HG03045 (cell line): ENCODE measurements around the gene SGCD.

Experiments used
- ATAC-seq: cut with Tn5 transposase; IDR thresholded peaks from one replicate; pipeline ENCODE4 v1.9.1; 2021; ENCODE audit warnings: mild to moderate bottlenecking, moderate library complexity; ENCODE audit not compliant: unreplicated experiment

SGCD gene

GRCh38 chr5:156682971-156683370, 356.0 kb downstream of the SGCD start:
- no peak for ATAC-seq

DNA sequence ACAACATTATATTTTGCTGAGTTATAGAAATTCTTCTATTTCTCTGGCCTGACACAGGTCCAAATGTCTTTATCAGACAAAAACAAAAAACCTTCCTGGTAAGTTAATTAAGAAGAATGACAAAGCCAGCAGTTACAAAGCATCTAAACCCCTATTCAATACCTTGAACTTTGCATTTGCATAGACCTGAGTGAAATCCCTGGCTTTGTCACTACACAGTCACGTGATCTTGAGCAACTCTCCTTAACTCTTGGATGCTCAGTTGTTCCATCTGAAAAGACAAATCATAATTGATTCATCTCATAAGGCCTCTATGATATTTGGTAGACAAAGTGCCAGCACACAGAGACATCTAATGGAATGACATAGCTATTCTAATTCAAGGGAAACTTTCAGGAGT, 356.5 kb downstream of the SGCD start:
- ATAC-seq: no peak

GRCh38 chr5:156684216-156684615, 357.3 kb downstream of the SGCD start:
- ATAC-seq: no peak

GRCh38 chr5:156685481-156685880, 358.5 kb downstream of the SGCD start:
- no peak for ATAC-seq

- no peak for ATAC-seq
Observed at GRCh38 chr5:156686380-156686779, 359.4 kb downstream of the SGCD start.

DNA sequence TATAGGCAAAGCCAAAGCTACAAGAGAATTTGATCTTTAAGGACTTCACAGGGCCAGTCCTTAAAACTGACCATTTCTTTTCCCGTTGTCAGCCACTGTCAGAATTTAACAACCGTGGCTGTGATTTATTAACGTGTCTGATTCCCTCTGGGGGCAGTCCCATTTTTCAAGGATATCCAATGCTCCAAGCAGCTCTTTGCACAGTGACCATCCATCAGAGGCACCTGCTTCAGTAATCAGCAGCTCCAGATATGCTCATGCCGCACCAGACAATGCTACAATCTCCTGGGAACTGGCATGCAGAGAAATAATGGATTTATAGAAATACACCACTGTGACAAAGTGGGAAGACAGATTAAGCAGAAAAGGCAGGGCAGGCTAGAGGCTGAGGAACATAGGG, 359.8 kb downstream of the SGCD start:
- ATAC-seq: no peak

DNA sequence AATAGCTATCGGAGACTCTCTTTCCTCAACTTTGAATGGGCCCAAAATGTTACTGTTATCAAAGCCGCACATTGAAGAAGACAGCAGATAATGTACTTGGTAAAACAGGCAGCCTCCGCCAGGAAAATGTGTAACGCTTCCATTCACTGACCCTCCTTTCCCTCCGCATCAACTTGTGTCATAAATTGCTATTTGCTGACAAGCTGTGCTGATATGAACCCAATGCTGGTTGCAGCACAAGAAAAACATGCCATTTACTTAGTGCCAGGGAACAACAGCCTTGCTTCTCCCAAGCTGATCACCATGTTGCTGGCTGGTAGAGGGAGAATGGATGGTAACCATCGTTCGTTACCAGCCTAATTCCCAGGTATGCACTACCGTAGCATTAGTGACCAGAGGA, 360.6 kb downstream of the SGCD start:
- ATAC-seq: no peak

GRCh38 chr5:156691572-156691971, 364.6 kb downstream of the SGCD start:
- ATAC-seq: no peak

DNA sequence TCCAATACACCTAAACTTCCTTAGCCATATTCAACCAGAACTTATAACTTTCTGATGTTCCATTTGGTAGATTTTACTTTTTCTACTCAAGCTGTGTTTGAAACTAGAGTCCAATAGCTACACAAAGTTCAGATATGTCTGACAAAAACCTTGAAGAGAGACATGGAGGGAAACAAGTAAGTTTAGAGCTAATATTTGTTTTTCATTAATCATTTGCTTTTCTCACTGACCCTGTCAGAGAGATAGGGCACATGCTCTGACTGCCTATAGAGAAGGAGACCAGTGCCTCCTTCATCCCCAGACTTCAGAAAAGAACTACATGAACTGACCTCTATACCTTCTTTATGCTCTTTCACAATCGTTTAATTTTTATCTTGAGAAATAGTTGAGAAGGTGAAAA, 366.1 kb downstream of the SGCD start:
- ATAC-seq: no peak

DNA sequence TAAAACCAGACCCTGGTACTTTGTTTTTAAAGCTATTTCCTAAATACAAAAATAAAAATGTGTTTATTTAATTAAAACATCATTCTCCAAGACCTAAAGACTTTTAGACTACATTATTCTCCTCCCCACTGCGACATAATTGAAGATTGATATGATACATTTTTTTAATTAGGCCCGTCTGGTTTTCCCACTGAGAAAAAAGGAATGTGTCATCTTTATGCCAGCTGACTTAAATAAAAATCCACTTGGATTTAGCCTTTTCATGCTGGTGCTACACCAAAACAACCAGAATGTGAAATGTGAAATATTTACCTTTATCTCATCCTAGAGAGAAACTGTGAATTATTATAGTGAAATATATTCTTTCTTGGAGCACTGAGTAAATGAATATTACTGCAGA, 367.6 kb downstream of the SGCD start:
- no peak for ATAC-seq

GRCh38 chr5:156695774-156696173, 368.8 kb downstream of the SGCD start:
- ATAC-seq: no peak

DNA sequence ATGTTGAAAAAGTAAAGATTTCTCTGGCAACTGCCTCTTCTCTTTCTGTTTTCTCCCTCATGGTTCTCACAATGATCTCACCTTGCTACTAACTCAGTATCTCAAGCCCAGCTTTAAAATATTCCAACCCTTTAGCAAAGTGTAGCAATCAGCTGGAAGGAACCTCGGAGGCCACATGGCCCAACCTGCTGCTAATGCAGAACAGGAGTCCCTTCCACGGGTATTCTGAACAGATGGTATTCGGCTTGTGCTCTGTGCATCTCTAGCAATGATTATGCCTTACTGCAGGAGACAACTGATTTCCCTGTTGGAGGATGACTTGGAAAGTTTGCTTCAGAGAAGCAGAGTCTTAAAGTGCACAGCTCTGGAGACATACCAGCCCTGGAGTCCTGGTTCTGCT, 371.4 kb downstream of the SGCD start:
- ATAC-seq: no peak

DNA sequence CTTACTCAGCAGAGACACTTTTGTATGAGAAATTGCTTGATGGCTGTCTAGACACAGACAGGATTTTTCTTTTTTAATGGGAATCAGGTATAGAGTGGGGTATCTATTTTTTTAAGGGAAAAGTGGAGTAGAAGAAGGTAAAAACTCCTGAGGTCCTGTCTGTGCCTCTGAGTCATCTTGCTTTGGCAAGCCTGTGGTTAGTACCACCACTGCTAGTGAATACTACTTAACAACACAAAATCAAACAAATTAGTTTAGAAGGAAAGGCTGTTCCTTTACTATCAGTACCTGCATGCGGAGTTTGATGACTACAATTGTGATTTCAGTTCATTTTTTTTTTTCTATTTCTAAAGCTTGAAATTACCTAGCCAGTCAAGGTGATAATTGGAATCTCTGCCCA, 372.2 kb downstream of the SGCD start:
- no peak for ATAC-seq

- ATAC-seq: no peak
Observed at GRCh38 chr5:156704139-156704538, 377.2 kb downstream of the SGCD start.

DNA sequence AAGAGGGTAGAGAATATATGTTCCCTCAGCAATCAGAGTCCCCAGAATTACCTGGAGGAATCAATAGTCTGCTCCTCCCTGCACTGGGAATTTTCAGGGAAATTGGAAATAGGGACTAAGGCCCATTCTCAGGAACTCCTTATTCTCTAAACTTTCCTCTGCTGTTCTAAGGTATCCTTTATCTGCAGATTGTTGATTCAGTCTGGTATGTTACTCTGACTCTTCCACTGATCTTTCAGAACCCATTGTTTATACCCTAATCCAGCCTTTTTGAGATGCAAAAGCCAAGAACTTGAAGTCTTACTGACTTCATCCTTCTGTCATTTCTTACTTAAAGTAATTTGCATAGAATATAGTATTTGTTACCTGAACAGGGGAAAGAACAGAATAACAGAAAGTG, 379.7 kb downstream of the SGCD start:
- ATAC-seq: no peak

DNA sequence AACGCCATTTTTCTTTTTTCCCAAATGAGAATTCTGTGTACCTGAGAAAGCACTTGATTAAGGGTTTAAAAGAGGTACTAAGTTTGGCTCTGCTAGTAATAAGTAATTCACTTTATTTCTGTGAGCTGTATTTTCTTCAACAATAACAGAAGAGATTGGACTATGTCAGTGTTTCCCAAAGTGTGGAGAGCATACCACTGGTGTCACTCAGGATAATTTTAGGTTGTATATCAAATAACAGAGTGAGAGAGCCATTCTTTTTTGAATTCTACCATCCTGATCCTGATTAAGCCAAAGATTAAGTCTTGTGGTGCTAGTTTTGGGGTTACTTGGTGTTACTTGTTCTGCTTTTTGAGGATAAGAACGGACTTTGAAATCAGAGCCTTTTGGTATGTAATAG, 380.8 kb downstream of the SGCD start:
- no peak for ATAC-seq

- ATAC-seq: no peak
Observed at GRCh38 chr5:156715287-156715686, 388.3 kb downstream of the SGCD start.

DNA sequence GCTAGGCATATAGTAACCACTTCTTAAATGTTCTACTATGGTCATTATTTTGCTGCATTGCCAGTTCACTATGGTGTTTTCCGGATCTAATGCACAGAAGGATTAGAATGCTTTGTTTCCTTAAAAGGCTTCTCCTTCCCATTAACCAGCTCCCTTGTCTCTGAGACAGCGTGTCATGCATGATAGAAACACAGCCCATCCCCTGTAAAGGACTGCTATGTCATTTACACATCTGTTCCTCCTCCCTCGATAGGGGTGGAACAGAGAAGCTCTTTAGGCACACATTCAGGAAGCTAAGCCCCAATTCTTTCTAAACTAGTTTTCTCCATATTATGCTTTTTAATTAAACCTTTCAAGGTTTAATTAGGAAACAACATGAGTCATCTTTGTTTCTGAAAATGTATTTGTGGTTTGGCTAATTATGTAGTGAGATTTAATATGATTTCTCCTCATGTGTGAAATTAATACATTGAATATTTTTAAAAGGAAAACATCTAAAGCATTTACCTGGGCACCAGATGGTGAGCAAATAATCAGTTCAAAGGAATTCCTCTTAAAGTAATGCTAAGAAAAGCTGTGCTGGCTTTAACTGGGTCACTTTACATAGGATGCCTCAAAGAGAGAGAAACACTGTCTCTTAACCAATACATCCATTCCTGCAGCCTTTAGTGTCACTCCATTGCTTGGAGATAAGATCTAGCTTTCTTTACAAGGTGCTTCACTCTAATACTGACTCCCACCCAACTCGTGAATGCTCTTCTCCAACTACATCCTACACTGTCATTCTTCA, 389.8 kb downstream of the SGCD start:
- ATAC-seq: no peak

DNA sequence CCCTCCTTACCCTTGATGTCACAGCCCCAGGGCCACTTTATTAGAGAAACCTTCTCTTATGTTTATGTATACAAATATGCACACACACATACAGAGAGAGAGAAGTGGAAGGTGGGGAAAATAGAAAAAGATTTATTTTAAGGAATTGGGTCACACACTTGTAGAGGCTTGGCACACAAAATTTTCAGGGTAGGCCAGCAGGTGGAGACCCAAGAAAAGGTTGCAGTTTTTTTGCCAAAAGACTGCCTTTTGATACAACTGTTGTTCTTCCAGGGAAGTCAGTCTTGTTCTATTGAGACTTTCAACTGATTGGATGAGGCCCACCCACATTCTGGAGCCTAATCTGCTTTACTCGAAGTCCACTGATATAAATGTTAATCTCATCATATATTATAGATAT, 392.0 kb downstream of the SGCD start:
- no peak for ATAC-seq

- no peak for ATAC-seq
Observed at GRCh38 chr5:156722358-156722757, 395.4 kb downstream of the SGCD start.

DNA sequence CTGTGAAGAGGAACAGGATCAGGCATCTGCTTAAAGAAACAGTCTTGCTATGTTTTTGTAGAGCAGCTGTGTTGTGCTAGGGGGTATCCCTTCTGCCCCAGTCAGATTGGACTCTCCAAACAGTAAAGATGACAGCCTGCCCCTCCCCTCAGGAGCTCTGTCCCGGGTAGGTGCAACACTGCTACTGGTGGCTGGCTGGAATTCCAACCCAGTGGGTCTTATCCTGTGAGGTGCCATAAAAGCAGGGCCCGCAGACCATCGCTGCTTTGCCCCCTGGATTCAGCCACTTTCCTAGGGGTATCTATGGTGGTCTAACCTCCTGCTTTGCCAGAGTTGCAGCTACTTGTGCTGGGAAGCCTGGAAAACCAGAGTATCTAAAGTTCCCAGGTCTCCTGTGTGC, 408.5 kb downstream of the SGCD start:
- no peak for ATAC-seq

GRCh38 chr5:156741516-156741915, 414.6 kb downstream of the SGCD start:
- ATAC-seq: no peak

DNA sequence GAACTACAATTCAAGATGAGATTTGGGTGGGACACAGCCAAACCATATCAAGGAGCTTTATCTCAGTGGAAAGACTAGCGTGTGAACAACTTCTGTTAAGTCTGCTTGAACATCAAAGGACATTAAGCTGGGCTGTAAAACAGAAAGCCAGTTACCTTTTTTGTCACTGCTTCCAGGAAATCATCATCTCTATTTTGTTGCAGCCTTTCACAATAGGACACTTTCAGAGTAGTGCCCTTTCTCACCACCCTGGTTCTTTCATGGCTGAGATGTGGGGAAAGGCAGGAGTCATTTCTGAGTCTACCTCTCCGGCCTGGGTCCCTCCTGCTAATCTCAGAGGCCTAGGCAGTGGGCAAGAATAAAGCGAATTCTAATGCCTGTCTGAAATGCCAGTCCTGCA, 426.9 kb downstream of the SGCD start:
- no peak for ATAC-seq
